ENCODE data around the gene CCDC33. TPM values are rescaled to one million over a fixed set of nuclear protein-coding genes. Genes with fewer than 3 reads are reported as not detected.

Gene CCDC33
- total and polyA plus RNA-seq, 7 donors: 0.01 to 0.03 TPM; not detected in 5

GRCh38 chr15:74220475-74221248 lies 15.5 kb upstream of the CCDC33 start:
- ATAC-seq: no peak
- H3K27me3 ChIP-seq (ENCODE audit: insufficient read depth in 3 of 3, low read length in 2 of 3): peaks cover 0 to 22% (median 3%) of the 10 kb centered on the region in 3 donors
- intact Hi-C loops (cut with DNase I): no loop called here
- no peaks in the 10 kb centered on the region for H3K36me3 ChIP-seq (ENCODE audit: insufficient read depth in 1 of 2, low read depth in 1 of 2)
- TF ChIP-seq, protein P1, sequence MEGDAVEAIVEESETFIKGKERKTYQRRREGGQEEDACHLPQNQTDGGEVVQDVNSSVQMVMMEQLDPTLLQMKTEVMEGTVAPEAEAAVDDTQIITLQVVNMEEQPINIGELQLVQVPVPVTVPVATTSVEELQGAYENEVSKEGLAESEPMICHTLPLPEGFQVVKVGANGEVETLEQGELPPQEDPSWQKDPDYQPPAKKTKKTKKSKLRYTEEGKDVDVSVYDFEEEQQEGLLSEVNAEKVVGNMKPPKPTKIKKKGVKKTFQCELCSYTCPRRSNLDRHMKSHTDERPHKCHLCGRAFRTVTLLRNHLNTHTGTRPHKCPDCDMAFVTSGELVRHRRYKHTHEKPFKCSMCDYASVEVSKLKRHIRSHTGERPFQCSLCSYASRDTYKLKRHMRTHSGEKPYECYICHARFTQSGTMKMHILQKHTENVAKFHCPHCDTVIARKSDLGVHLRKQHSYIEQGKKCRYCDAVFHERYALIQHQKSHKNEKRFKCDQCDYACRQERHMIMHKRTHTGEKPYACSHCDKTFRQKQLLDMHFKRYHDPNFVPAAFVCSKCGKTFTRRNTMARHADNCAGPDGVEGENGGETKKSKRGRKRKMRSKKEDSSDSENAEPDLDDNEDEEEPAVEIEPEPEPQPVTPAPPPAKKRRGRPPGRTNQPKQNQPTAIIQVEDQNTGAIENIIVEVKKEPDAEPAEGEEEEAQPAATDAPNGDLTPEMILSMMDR (IDR thresholded peaks at IDR 0.05): no peak
- H3K9me3 ChIP-seq: no peaks in the 10 kb centered on the region
- DNase-seq: no peak
- H3K4me1 ChIP-seq: no peaks in the 10 kb centered on the region
- WGBS, 3 donors: 42 to 48% (median 42%) methylated on average over 11 of the region's 11 CpGs
- no peak overlapping the region for H3K27ac ChIP-seq
- no peak overlapping the region for H3K4me3 ChIP-seq

- Histone ChIP-seq H3K27me3 (ENCODE audit: insufficient read depth in 3 of 3, low read length in 2 of 3) (peaks cover 0 to 27% (median 5%) of the 10 kb centered on the region in 3 donors), H3K4me3 (no peak overlapping the region), H3K36me3 (ENCODE audit: insufficient read depth in 1 of 2, low read depth in 1 of 2) (no peaks in the 10 kb centered on the region), H3K4me1 (no peaks in the 10 kb centered on the region), H3K9me3 (no peaks in the 10 kb centered on the region), H3K27ac (no peak overlapping the region)
- peak in 1 of 4 donors; percentile 26 for ATAC-seq
- 29 to 41% (median 38%) methylated on average over 12 of the region's 12 CpGs for WGBS, 3 donors
- intact Hi-C loops (cut with DNase I): no loop called here
- no peak for DNase-seq
- TF ChIP-seq, protein P1 (IDR thresholded peaks at IDR 0.05): no peak
These were observed 14.5 kb upstream of the CCDC33 start for GRCh38 chr15:74221399-74222239.

DNA sequence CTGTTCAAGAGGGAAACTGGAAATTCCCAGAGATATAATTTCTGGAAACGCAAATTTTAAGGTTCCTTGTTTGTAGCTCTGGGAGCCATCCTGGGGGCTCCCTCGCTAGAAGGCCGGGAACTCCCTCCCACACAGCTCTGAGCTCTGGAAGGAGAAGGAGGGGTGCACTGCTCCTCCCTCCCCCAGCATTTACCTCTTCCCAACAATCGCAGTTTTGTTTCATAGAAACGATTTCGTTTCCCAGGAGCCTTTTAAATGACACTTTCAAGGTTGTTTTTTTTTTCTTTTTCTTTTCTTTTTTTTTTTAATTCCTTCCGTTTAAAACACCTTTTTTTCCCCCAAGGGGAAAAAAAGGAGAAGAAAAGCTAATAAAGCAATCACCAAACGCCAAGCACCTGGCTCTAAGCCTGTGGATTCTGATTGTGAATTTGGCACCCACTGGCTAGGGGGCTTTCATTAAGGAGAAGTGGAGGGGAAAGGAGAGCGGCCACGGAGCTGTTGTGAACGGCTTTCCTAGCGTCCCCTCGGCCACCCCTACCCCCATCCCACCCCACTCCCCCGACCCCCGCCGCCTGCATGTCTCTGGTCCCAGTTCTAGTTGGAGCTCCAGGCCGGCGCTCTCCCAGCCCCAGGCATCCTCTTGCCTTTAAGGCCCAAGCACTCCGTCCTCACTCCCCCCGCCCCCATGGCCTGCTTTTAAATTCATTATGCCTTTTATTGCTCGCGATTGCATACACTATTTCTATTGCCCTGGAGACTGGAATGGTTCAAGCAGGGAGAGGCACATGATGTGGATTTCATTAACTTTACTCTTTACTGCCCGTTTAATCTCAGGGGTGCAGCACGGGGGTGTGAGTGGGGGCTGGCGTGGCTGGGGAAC lies 13.6 kb upstream of the CCDC33 start:
- TF ChIP-seq, protein P1 (IDR thresholded peaks at IDR 0.05): no peak
- no peak overlapping the region for H3K27ac ChIP-seq
- H3K27me3 ChIP-seq (ENCODE audit: insufficient read depth in 3 of 3, low read length in 2 of 3): peaks cover 0 to 27% (median 8%) of the 10 kb centered on the region in 3 donors
- no peak overlapping the region for H3K4me3 ChIP-seq
- no peaks in the 10 kb centered on the region for H3K36me3 ChIP-seq (ENCODE audit: insufficient read depth in 1 of 2, low read depth in 1 of 2)
- 49 to 61% (median 56%) methylated on average over 25 of the region's 25 CpGs for WGBS, 3 donors
- DNase-seq: no peak
- no peaks in the 10 kb centered on the region for H3K4me1 ChIP-seq
- no peaks in the 10 kb centered on the region for H3K9me3 ChIP-seq
- intact Hi-C loops (cut with DNase I): no loop called here
- no peak for ATAC-seq

DNA sequence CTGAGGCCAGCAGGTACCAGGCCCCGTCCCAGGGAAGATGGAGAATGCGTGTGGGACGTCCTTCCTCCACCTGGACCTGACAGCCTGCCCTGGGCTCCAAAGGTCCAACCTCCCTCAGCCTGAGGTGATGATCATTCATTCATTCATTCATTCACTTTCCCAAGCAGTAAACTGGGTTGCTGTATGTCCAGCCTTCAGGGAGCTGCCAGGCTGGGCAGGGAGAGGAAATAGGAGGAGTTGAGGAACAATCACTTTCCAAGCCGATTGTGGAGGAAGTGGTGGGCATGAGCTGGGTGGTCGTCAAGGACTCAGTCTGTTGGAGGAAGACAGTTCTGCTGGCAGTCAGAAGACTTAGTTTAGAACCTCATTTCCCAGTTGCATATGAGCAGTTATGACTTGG lies 10.2 kb upstream of the CCDC33 start:
- H3K36me3 ChIP-seq (ENCODE audit: insufficient read depth in 1 of 2, low read depth in 1 of 2): no peaks in the 10 kb centered on the region
- peaks cover 0 to 36% (median 5%) of the 10 kb centered on the region in 3 donors for H3K27me3 ChIP-seq (ENCODE audit: insufficient read depth in 3 of 3, low read length in 2 of 3)
- intact Hi-C loops (cut with DNase I): no loop called here
- 78 to 82% (median 79%) methylated on average over 4 to 5 of the region's 5 CpGs for WGBS, 3 donors
- DNase-seq (no peak), ATAC-seq (no peak)
- peaks cover 10% of the 10 kb centered on the region for H3K4me1 ChIP-seq
- no peak overlapping the region for H3K27ac ChIP-seq
- no peak overlapping the region for H3K4me3 ChIP-seq
- H3K9me3 ChIP-seq: no peaks in the 10 kb centered on the region
- TF ChIP-seq, protein P1 (IDR thresholded peaks at IDR 0.05): no peak
